ENCODE results near the gene ANKRD35.

The ANKRD35 gene

DNA sequence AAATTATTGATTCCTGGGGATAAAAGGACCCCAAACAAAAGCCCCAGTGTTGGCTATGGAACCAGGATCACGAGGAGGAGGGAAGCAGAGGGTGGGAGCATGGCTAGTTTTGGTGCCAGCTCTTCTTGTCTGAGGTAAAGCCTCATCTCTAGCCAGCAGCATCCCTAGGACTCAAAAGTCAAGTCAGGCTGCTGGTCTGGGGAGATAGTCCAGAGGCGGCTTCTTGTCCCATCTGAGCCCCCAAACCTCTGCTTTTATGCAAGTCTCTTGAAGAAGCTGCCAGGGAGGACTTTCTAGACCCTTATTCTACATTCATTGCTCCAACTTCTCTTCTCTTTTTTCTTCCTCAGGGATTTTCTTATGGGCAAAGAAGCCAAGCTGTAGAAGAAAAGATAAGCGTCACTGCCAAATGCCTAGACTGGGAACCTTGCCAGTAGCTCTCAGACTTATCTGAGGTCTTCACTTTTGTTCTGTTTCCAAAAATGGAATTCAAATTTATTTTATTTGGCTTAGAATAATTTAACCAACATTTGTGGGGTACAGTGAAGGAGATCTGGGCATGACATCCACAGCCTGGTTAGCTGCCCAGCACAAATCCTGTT lies 6.9 kb upstream of the ANKRD35 start:
- Histone ChIP-seq H3K4me3 (ENCODE audit: low read length) (no peak overlapping the region), H3K27ac (ENCODE audit: low read depth, low read length) (no peak overlapping the region)

DNA sequence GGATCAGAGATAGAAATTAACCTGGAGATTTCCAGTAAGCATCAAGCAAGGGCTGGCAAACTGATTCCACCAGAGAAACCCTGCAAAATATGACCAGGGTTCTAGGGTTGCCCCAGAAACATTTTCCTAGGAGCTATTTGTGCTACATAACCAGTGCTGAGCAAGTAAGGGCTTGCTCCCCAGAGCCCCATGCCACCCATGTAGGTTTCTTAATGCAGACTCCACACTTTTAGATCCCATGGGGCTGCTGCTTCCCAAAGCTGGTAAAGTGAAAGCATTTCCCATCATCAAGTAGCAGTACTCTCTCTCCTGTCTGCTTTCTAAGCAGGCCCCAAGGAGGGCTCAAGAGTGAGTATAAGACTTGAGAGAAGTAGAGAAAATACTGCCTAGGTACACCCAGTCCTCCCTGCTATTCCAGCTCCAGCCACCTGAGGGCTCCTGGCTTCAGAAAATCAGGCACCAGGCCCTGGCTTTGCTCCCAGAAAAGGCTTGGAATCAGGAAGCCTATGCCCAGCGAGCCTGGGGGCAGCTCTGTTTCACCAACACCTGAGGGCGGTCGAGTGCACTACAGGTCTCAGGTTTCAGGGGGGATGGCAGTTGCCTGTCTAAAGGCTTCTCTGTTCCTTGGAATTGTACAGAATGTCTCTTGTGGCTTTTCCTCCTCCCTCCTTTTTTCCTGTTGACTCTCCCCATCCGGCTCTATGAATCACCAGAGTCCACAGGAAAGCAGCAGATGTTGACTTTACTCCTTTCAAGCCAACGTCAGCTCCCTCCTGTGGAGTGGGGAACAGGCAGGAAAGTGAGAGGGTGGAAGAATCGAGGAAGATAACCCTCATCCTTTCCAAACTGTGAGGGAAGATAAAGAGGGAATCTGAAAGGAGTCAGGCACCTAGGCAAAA lies 6.2 kb upstream of the ANKRD35 start:
- H3K79me2 ChIP-seq (ENCODE audit: control insufficient read depth, insufficient read depth, low read length): no peaks in the 10 kb centered on the region
- no peak overlapping the region for H2BK15ac ChIP-seq (replicated peaks; ENCODE audit: low read depth)
- peaks cover 4% of the 10 kb centered on the region for H3K4me1 ChIP-seq (ENCODE audit: control insufficient read depth, low read depth, low read length)
- H4K5ac ChIP-seq (ENCODE audit: low read length): no peak overlapping the region
- H3K27ac ChIP-seq (ENCODE audit: low read depth, low read length): peak overlapping the region; percentile 45
- peak overlapping the region; percentile 18 for H3K4me2 ChIP-seq (ENCODE audit: low read length)
- H3K36me3 ChIP-seq (ENCODE audit: control insufficient read depth, insufficient read depth, low read length): no peaks in the 10 kb centered on the region
- DNase-seq: peak; percentile 99
- H3K79me1 ChIP-seq (ENCODE audit: low read length): no peaks in the 10 kb centered on the region
- no CpG with 5 or more reads among the region's 6 CpGs for WGBS (ENCODE audit: extremely low coverage, insufficient coverage, low lambda C conversion rate)
- H3K27me3 ChIP-seq (ENCODE audit: insufficient read depth, low read length, poor library complexity): no peaks in the 10 kb centered on the region
- no peak overlapping the region for H2BK120ac ChIP-seq (ENCODE audit: low read depth, low read length)
- no peak overlapping the region for H3K4me3 ChIP-seq (ENCODE audit: low read length)
- no peak overlapping the region for H3K23ac ChIP-seq (ENCODE audit: low read length)
- H4K8ac ChIP-seq (ENCODE audit: low read depth, low read length): no peak overlapping the region
- no peak overlapping the region for H3K4ac ChIP-seq (ENCODE audit: low read depth, low read length)
- no peak overlapping the region for H2BK5ac ChIP-seq (ENCODE audit: low read length)
- H3K18ac ChIP-seq (ENCODE audit: low read length): peak overlapping the region; percentile 54
- H2AK5ac ChIP-seq (ENCODE audit: low read length): no peak overlapping the region
- H3K9ac ChIP-seq (ENCODE audit: low read length): peak overlapping the region; percentile 44
- H3K56ac ChIP-seq (ENCODE audit: low read length): peak overlapping the region; percentile 84

More for the DNA sequence above, 6.9 kb upstream of the ANKRD35 start:
- Histone ChIP-seq H3K23ac (ENCODE audit: low read length) (no peak overlapping the region), H4K5ac (ENCODE audit: low read length) (peak overlapping the region; percentile 41), H4K8ac (ENCODE audit: low read depth, low read length) (no peak overlapping the region), H3K36me3 (ENCODE audit: control insufficient read depth, insufficient read depth, low read length) (no peaks in the 10 kb centered on the region), H2BK15ac (replicated peaks; ENCODE audit: low read depth) (no peak overlapping the region), H2BK120ac (ENCODE audit: low read depth, low read length) (no peak overlapping the region), H2AK5ac (ENCODE audit: low read length) (no peak overlapping the region), H2BK5ac (ENCODE audit: low read length) (no peak overlapping the region), H3K4ac (ENCODE audit: low read depth, low read length) (no peak overlapping the region), H3K9ac (ENCODE audit: low read length) (peak overlapping the region; percentile 43), H3K27me3 (ENCODE audit: insufficient read depth, low read length, poor library complexity) (no peaks in the 10 kb centered on the region), H3K18ac (ENCODE audit: low read length) (peak overlapping the region; percentile 54), H3K79me1 (ENCODE audit: low read length) (no peaks in the 10 kb centered on the region), H3K79me2 (ENCODE audit: control insufficient read depth, insufficient read depth, low read length) (no peaks in the 10 kb centered on the region), H3K4me2 (ENCODE audit: low read length) (peak overlapping the region; percentile 18), H3K56ac (ENCODE audit: low read length) (peak overlapping the region; percentile 70), H3K4me1 (ENCODE audit: control insufficient read depth, low read depth, low read length) (peaks cover 4% of the 10 kb centered on the region)
- WGBS (ENCODE audit: extremely low coverage, insufficient coverage, low lambda C conversion rate): no CpG with 5 or more reads among the region's 3 CpGs
- DNase-seq: no peak

DNA sequence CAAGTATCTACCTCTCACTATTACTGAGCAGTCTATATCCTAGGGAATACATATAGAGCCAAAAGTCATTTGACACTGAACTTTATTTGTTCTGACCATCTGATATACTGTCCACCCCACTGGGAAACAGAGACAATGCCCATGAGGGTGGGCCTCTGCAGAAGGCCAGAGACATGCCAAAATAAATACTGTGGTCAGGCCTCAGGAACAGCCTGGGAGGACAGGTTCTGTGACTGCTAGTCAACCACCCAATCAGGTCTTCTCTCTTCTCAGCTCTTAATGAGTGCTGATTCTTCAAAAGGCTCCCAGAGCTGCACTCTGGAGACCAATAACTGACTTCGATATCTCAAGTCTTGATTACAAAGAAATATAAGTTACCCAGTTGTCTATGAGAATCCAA lies 5.5 kb upstream of the ANKRD35 start:
- no peak overlapping the region for H3K27ac ChIP-seq (ENCODE audit: low read depth, low read length)
- H3K79me2 ChIP-seq (ENCODE audit: control insufficient read depth, insufficient read depth, low read length): no peaks in the 10 kb centered on the region
- no peak overlapping the region for H3K4me2 ChIP-seq (ENCODE audit: low read length)
- no peak overlapping the region for H3K23ac ChIP-seq (ENCODE audit: low read length)
- no peak overlapping the region for H4K8ac ChIP-seq (ENCODE audit: low read depth, low read length)
- no peak overlapping the region for H3K18ac ChIP-seq (ENCODE audit: low read length)
- H4K5ac ChIP-seq (ENCODE audit: low read length): no peak overlapping the region
- H3K9ac ChIP-seq (ENCODE audit: low read length): no peak overlapping the region
- H2BK120ac ChIP-seq (ENCODE audit: low read depth, low read length): no peak overlapping the region
- DNase-seq: no peak
- H3K79me1 ChIP-seq (ENCODE audit: low read length): no peaks in the 10 kb centered on the region
- H3K36me3 ChIP-seq (ENCODE audit: control insufficient read depth, insufficient read depth, low read length): no peaks in the 10 kb centered on the region
- no peak overlapping the region for H2AK5ac ChIP-seq (ENCODE audit: low read length)
- H3K56ac ChIP-seq (ENCODE audit: low read length): no peak overlapping the region
- no peaks in the 10 kb centered on the region for H3K27me3 ChIP-seq (ENCODE audit: insufficient read depth, low read length, poor library complexity)
- H3K4me3 ChIP-seq (ENCODE audit: low read length): no peak overlapping the region
- H2BK5ac ChIP-seq (ENCODE audit: low read length): no peak overlapping the region
- peaks cover 4% of the 10 kb centered on the region for H3K4me1 ChIP-seq (ENCODE audit: control insufficient read depth, low read depth, low read length)
- H2BK15ac ChIP-seq (replicated peaks; ENCODE audit: low read depth): no peak overlapping the region
- whole genome bisulfite sequencing (ENCODE audit: extremely low coverage, insufficient coverage, low lambda C conversion rate): no CpG with 5 or more reads among the region's 1 CpG
- no peak overlapping the region for H3K4ac ChIP-seq (ENCODE audit: low read depth, low read length)

DNA sequence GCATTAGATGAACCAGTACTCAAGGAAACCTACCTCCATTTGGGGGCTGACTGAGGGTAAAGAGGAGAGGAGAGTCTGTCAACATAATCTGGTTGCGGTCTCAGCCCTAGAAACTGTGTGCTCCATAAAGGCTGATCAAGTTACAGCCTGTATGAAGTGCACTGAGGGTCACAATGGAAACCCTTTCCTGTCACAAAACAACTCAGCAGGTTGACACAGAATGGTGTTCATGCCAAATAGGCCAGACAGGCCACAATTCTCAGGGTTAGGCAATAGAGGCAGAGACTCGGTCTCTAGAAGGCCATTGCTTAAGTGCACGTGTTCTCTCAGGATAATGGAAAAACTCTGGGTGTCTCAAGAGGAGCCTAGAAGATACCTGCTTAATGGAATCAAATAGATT lies 4.1 kb upstream of the ANKRD35 start:
- H3K36me3 ChIP-seq (ENCODE audit: control insufficient read depth, insufficient read depth, low read length): no peaks in the 10 kb centered on the region
- H3K4me1 ChIP-seq (ENCODE audit: control insufficient read depth, low read depth, low read length): peaks cover 4% of the 10 kb centered on the region
- H4K8ac ChIP-seq (ENCODE audit: low read depth, low read length): no peak overlapping the region
- no peak overlapping the region for H3K9ac ChIP-seq (ENCODE audit: low read length)
- no peak overlapping the region for H3K4ac ChIP-seq (ENCODE audit: low read depth, low read length)
- no peak overlapping the region for H3K4me3 ChIP-seq (ENCODE audit: low read length)
- no peak overlapping the region for H3K56ac ChIP-seq (ENCODE audit: low read length)
- H2BK120ac ChIP-seq (ENCODE audit: low read depth, low read length): no peak overlapping the region
- H3K23ac ChIP-seq (ENCODE audit: low read length): no peak overlapping the region
- no peak overlapping the region for H2BK15ac ChIP-seq (replicated peaks; ENCODE audit: low read depth)
- no CpG with 5 or more reads among the region's 3 CpGs for WGBS (ENCODE audit: extremely low coverage, insufficient coverage, low lambda C conversion rate)
- H3K27ac ChIP-seq (ENCODE audit: low read depth, low read length): no peak overlapping the region
- H3K27me3 ChIP-seq (ENCODE audit: insufficient read depth, low read length, poor library complexity): peaks cover 1% of the 10 kb centered on the region
- H3K79me1 ChIP-seq (ENCODE audit: low read length): no peaks in the 10 kb centered on the region
- H4K5ac ChIP-seq (ENCODE audit: low read length): no peak overlapping the region
- no peaks in the 10 kb centered on the region for H3K79me2 ChIP-seq (ENCODE audit: control insufficient read depth, insufficient read depth, low read length)
- DNase-seq: no peak
- no peak overlapping the region for H3K18ac ChIP-seq (ENCODE audit: low read length)
- no peak overlapping the region for H2BK5ac ChIP-seq (ENCODE audit: low read length)
- no peak overlapping the region for H3K4me2 ChIP-seq (ENCODE audit: low read length)
- H2AK5ac ChIP-seq (ENCODE audit: low read length): no peak overlapping the region

DNA sequence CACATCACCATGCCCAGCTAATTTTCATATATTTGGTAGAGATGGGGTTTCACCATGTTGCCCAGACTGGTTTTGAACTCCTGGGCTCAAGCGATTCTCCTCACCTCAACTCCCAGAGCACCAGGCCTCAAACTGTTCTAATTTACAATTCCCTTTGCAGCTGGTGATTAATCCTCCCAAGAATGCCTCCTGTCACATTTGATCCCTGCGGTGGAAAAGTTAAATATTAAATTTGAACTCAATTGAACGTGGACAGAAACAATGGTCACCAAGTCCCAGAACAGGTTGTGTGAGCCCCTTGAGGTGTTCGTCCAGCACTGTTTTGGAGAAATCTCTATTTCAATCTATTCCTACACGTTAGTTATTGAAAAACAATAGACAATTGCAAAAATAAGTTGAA lies 2.0 kb upstream of the ANKRD35 start:
- H3K4me2 ChIP-seq (ENCODE audit: low read length): no peak overlapping the region
- no peaks in the 10 kb centered on the region for H3K36me3 ChIP-seq (ENCODE audit: control insufficient read depth, insufficient read depth, low read length)
- H3K9ac ChIP-seq (ENCODE audit: low read length): no peak overlapping the region
- no peaks in the 10 kb centered on the region for H3K79me1 ChIP-seq (ENCODE audit: low read length)
- H3K18ac ChIP-seq (ENCODE audit: low read length): no peak overlapping the region
- H2BK15ac ChIP-seq (replicated peaks; ENCODE audit: low read depth): no peak overlapping the region
- H2BK5ac ChIP-seq (ENCODE audit: low read length): no peak overlapping the region
- H3K4me1 ChIP-seq (ENCODE audit: control insufficient read depth, low read depth, low read length): peaks cover 4% of the 10 kb centered on the region
- no peak overlapping the region for H3K23ac ChIP-seq (ENCODE audit: low read length)
- no peak overlapping the region for H4K5ac ChIP-seq (ENCODE audit: low read length)
- H2AK5ac ChIP-seq (ENCODE audit: low read length): no peak overlapping the region
- H3K4me3 ChIP-seq (ENCODE audit: low read length): no peak overlapping the region
- no peak for DNase-seq
- H4K8ac ChIP-seq (ENCODE audit: low read depth, low read length): no peak overlapping the region
- H3K27ac ChIP-seq (ENCODE audit: low read depth, low read length): no peak overlapping the region
- H3K27me3 ChIP-seq (ENCODE audit: insufficient read depth, low read length, poor library complexity): peaks cover 2% of the 10 kb centered on the region
- H2BK120ac ChIP-seq (ENCODE audit: low read depth, low read length): no peak overlapping the region
- no peak overlapping the region for H3K4ac ChIP-seq (ENCODE audit: low read depth, low read length)
- no CpG with 5 or more reads among the region's 5 CpGs for WGBS (ENCODE audit: extremely low coverage, insufficient coverage, low lambda C conversion rate)
- no peaks in the 10 kb centered on the region for H3K79me2 ChIP-seq (ENCODE audit: control insufficient read depth, insufficient read depth, low read length)
- H3K56ac ChIP-seq (ENCODE audit: low read length): no peak overlapping the region
